HG02852 (cell line): Measurements from ENCODE around the gene RTN4RL1.

ENCODE experiments used
- ATAC-seq: cut with Tn5 transposase; IDR thresholded peaks from one replicate; pipeline ENCODE4 v1.9.1; 2021; ENCODE audit warnings: mild to moderate bottlenecking, moderate library complexity; ENCODE audit not compliant: unreplicated experiment

Gene RTN4RL1

DNA sequence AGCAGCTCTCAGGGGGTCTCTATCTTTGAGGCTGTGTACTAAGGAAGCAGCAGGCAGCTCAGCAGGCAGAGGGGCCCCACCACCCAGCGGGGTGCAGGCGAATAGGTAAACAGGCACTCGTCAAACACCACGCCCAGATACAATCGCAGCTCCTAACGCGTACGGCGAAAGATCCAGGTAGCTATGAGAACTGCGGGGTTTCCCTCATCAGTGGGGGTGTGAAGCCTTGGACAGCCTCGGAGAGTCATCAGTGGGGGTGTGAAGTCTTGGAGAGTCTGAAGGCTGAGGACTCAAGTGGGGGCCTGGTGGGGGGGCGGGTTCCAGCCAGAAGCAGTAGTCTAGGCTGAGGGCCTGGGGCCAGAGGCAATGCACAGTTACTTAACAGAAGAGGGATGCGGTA, 69.0 kb downstream of the RTN4RL1 start:
- ATAC-seq = no peak

- ATAC-seq = no peak
These were observed 71.3 kb downstream of the RTN4RL1 start for GRCh38 chr17:1953831-1954230.

GRCh38 chr17:1951920-1952319, 73.2 kb downstream of the RTN4RL1 start:
- ATAC-seq = no peak

- no peak for ATAC-seq
These were observed 75.4 kb downstream of the RTN4RL1 start for GRCh38 chr17:1949754-1950153.

GRCh38 chr17:1948517-1948825, 76.7 kb downstream of the RTN4RL1 start:
- no peak for ATAC-seq

GRCh38 chr17:1947743-1948516, 77.2 kb downstream of the RTN4RL1 start:
- no peak for ATAC-seq

DNA sequence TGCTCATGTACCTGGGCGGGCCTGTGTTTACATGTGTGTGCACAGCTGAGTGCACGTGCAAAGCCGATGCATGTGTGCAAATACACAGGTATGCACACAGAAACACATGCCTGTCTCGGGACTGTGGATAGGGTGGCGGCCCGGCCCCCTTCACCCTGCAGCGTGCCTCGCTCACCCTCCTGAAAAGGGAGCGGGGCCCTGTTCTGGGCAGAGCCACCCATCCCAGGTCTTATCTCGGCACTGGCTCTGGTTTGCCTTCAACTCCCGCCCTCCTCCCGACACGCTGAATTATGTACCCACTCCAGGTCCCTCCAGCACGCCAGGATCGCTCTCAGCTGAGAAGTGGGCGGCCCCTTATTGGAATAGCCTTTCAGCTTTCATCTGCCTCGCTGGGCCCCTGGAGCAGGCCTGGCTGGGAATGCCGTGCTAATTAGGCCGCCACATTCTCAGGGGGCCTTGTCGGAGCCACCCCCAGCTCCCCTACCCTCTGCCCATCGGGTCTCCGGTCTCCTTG, 77.8 kb downstream of the RTN4RL1 start:
- ATAC-seq = no peak

GRCh38 chr17:1946021-1946932, 78.9 kb downstream of the RTN4RL1 start:
- no peak for ATAC-seq

DNA sequence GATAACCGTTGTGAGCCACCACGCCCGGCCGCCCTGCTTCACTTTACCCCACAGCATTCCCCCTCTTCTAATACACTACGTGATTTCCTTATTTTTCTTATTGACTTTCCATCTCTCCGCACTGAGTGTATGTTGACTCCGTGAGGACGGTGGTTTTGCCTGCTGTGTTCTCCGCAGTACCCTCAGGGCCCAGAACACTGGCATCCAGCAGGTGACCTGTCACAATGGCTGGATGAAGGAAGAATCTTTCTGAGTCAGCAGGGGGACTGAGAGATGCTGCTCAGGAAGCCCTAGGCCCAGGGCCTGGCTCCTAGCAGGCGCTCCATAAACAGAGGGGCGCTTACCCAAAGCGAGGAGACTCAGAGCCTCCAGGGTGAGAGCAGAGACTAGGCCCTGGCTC, 79.5 kb downstream of the RTN4RL1 start:
- no peak for ATAC-seq

GRCh38 chr17:1943436-1943831, 81.7 kb downstream of the RTN4RL1 start:
- no peak for ATAC-seq

- ATAC-seq = no peak
These were observed 82.3 kb downstream of the RTN4RL1 start for GRCh38 chr17:1942666-1943435.

DNA sequence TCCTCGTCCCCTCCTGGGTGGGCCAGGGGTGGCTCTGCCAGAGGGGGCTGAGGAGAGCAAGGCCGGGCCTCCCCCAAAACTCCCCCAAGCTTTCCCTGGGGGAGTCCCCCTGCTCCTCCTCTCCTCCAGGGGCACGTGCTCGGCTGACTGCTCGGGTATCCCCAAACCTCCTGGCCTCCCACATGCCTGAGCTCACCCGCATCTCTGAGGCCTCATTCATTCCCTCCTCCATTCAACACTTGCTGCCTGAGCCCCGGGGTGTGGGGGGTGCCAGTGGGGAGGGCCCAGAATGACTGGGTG, 83.1 kb downstream of the RTN4RL1 start:
- no peak for ATAC-seq

- ATAC-seq = no peak
These were observed 83.7 kb downstream of the RTN4RL1 start for GRCh38 chr17:1941272-1942065.

DNA sequence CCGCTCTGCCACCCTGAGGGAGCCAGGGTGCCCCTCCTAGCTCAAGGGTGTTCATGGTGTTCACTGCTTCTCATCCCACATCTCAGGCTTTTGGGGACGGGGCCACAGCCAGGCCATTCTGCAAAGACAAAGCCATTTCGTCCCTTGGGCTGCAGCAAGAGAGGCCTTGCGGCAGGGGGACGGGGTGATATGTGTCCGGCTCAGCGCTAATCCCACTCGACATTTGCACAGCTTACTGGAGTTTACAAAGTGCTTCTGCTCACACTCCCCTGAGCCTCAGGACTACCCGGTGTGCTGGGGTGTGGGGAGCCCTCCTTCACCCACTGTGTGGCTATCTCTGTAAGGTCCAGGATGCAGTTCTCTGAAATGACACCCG, 84.3 kb downstream of the RTN4RL1 start:
- no peak for ATAC-seq

DNA sequence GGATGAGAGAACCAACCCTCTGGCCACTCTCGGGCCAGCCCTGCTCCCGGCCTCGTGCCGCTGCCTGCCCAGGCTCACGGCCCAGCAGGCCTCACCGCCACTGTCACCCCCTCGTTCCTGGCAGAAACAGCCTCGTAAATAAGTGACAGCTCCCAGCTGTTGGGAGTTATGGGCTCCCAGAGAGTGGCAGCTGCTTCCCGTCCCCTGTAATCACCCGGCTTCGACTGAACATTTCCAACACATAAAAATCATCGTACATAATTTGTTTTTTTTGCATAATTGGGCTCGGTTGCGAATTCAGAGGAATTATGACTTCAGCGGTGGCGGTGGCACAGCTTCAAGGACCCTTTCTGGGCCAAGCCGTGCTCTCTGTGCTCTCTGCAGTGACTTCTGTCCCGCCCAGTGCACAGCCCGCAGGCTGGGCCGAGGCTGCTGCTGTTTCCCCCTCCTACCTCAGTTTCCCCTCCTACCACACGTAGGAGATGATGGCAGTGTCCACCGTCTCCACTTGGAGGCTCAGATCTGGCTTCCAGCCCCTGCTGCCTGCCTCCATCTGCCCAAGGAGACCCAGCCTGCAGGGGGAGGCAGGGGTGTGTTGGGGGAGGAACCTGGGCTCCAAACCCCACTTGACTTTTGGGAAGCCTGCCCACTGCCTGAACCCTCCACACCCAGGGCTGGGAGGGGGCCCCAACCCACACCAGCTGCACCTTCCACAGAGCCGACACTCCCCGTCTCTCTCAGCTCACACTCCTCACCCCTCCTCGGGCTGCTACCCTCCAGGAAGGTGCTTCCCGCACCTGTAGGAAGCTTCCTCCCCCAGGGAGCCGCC, 84.9 kb downstream of the RTN4RL1 start:
- no peak for ATAC-seq

DNA sequence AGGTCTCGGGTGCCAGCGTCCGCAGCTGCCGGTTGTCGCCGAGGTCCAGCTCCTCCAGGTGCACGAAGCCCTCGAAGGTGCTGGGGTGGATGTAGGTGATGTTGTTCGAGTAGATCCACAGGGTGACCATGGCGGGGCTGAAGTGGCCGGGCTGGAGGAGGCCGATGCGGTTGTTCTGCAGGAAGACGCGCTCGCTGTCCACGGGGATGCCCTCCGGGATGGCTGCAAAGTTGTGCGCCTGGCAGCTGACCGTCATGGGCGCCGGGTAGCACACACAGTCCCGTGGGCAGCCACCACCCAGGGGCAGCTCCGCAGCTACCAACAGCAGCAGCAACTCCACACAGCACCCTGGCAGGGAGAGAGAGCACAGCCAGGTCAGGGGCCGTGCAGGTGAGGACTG, 87.7 kb downstream of the RTN4RL1 start:
- ATAC-seq = no peak

DNA sequence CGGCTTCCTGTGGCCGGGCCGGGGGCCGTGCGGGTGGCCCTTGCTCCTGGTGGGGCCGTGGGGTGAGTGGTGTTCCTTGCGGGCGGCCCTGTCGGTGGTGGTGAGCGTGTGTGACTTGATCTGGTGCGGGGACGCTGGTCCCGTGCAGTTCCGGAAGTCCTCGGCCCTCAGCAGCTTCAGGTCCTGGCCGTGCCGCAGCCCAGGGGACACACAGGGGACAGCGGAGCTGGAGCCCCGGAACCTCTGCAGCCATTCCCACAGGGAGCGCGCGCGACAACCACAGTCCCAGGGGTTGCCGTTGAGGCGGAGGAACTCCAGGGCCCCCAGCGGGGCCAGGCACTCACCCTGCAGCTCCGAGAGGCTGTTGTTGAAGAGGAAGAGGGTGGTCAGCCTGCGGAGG, 88.4 kb downstream of the RTN4RL1 start:
- ATAC-seq = no peak

GRCh38 chr17:1934901-1935300, 90.2 kb downstream of the RTN4RL1 start:
- no peak for ATAC-seq

GRCh38 chr17:1933875-1934715, 91.0 kb downstream of the RTN4RL1 start:
- no peak for ATAC-seq
